ENCODE data around the gene ZNF275.

- TF ChIP-seq RAD21 (IDR thresholded peaks at IDR 0.05; ENCODE audit: low read depth) (no peak), YY1 (IDR thresholded peaks at IDR 0.05; ENCODE audit: low read depth) (no peak), MAX (IDR thresholded peaks at IDR 0.05) (no peak), CEBPB (IDR thresholded peaks at IDR 0.05) (no peak), TAF1 (IDR thresholded peaks at IDR 0.05; ENCODE audit: low read depth) (no peak), REST (IDR thresholded peaks at IDR 0.05; ENCODE audit: low read depth) (no peak), EP300 (IDR thresholded peaks at IDR 0.05; ENCODE audit: borderline replicate concordance) (no peak), TCF12 (IDR thresholded peaks at IDR 0.05; ENCODE audit: low read depth) (no peak), CREB1 (IDR thresholded peaks at IDR 0.05; ENCODE audit: low read depth) (no peak), TEAD4 (IDR thresholded peaks at IDR 0.05) (no peak), ZBTB7A (IDR thresholded peaks at IDR 0.05; ENCODE audit: low read depth) (no peak)
Measured at GRCh38 chrX:153372949-153373348, 39.0 kb downstream of the ZNF275 start.
